ACC112 (cell line): ENCODE results near the gene JPH3.

Experiments used
- H2AFZ ChIP-seq: fragments of 200-600 bp; sonication (generic); one replicate; pipeline ENCODE4 v1.6.0; 2017; ENCODE audit warnings: antibody characterized with exemption, low read length; ENCODE audit not compliant: unreplicated experiment
- H3K27ac ChIP-seq: fragments of 200-600 bp; sonication (generic); 2 replicates; pipeline ENCODE4 v1.5.1; 2014; ENCODE audit warnings: low read depth, mild to moderate bottlenecking, antibody characterized with exemption, low read length, moderate library complexity
- H3K27me3 ChIP-seq: fragments of 200-600 bp; sonication (generic); 2 replicates; pipeline ENCODE4 v1.6.1; 2014; ENCODE audit warnings: mild to moderate bottlenecking, antibody characterized with exemption, low read length, moderate library complexity, mixed read lengths; ENCODE audit not compliant: insufficient read depth
- H3K36me3 ChIP-seq: fragments of 200-600 bp; sonication (generic); 2 replicates; pipeline ENCODE4 v1.6.1; 2016; ENCODE audit warnings: mild to moderate bottlenecking, antibody characterized with exemption, low read length, moderate library complexity, mixed read lengths; ENCODE audit not compliant: insufficient read depth
- H3K4me1 ChIP-seq: fragments of 200-600 bp; sonication (generic); one replicate; pipeline ENCODE4 v1.6.1; 2016; ENCODE audit warnings: low read length, mixed read lengths; ENCODE audit not compliant: insufficient read depth, unreplicated experiment, control insufficient read depth
- H3K4me3 ChIP-seq: fragments of 200-600 bp; sonication (generic); 2 replicates; pipeline ENCODE4 v1.5.1; 2014; ENCODE audit warnings: mild to moderate bottlenecking, low read depth, low read length
- H3K79me2 ChIP-seq: fragments of 200-600 bp; sonication (generic); one replicate; pipeline ENCODE4 v1.6.0; 2016; ENCODE audit warnings: low read length; ENCODE audit not compliant: control insufficient read depth, unreplicated experiment, insufficient read depth

Gene JPH3

DNA sequence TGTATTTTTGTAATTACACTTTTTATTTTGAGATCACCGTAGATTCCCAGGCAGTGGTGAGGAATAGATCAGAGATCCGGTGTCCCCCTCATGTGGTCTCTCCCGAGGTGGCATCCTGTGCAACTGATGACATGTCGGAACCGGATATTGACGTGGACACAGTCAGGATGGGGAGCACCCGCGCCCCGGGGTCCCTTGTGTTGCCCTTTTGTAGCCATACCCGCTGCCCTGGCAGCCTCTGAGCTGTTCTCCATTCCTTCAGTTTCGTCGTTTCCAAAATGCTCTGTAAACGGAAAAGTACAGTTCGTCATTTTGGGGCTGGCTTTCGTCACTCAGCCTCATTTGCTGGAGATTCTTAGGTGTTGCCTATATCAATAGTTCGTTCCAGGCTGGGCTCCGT is 14.2 kb downstream of the JPH3 start:
- H3K27me3 ChIP-seq = peaks cover 32% of the 10 kb centered on the region
- H3K4me1 ChIP-seq = no peaks in the 10 kb centered on the region
- H2AFZ ChIP-seq = no peak overlapping the region
- no peak overlapping the region for H3K4me3 ChIP-seq
- no peaks in the 10 kb centered on the region for H3K79me2 ChIP-seq
- H3K36me3 ChIP-seq = no peaks in the 10 kb centered on the region
- H3K27ac ChIP-seq = no peak overlapping the region

DNA sequence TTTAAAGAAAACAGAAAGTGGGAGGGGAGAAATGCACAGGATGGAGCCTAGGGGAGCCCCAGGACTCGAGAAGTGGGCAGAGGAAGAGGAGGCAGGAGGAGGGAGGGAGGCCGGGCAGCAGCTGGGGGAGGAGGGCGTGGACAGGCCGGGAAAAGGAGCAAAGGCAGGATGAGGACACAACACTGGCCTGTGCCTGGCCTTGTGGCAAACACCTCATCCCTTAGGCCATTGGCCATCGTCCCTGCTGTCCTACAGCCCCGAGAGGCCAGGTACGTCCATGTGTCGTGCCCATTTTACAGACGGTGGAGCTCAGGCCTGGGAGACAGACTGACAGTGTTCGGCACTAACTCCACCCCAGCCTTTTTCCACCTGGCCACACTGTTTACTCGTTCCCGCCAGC is 15.9 kb downstream of the JPH3 start:
- H3K79me2 ChIP-seq = no peaks in the 10 kb centered on the region
- peaks cover 31% of the 10 kb centered on the region for H3K27me3 ChIP-seq
- no peak overlapping the region for H2AFZ ChIP-seq
- H3K4me3 ChIP-seq = no peak overlapping the region
- no peak overlapping the region for H3K27ac ChIP-seq
- no peaks in the 10 kb centered on the region for H3K36me3 ChIP-seq
- H3K4me1 ChIP-seq = no peaks in the 10 kb centered on the region

GRCh38 chr16:87619360-87620200 is 17.3 kb downstream of the JPH3 start:
- H3K4me3 ChIP-seq = no peak overlapping the region
- H3K27me3 ChIP-seq = peaks cover 36% of the 10 kb centered on the region
- H3K36me3 ChIP-seq = no peaks in the 10 kb centered on the region
- no peak overlapping the region for H3K27ac ChIP-seq
- no peaks in the 10 kb centered on the region for H3K4me1 ChIP-seq
- no peak overlapping the region for H2AFZ ChIP-seq
- no peaks in the 10 kb centered on the region for H3K79me2 ChIP-seq

- Histone ChIP-seq H3K27me3 (peaks cover 36% of the 10 kb centered on the region), H3K4me1 (no peaks in the 10 kb centered on the region), H3K27ac (no peak overlapping the region), H3K36me3 (no peaks in the 10 kb centered on the region), H3K4me3 (no peak overlapping the region), H2AFZ (no peak overlapping the region), H3K79me2 (no peaks in the 10 kb centered on the region)
Observed at GRCh38 chr16:87620201-87620495, 17.8 kb downstream of the JPH3 start.

DNA sequence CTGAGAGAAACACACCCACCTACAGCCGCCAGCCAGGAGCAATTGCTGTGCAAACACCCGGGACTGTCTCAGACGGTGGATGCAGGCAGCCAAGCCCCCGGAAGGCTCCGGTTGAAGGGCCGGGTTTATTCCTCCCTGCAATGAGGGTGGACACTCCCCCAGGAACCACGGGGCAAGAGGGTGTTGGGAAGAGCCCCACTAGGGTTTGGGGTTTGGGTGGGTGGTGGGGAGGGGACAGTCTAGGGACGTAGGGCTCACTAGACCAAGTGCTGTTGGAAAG is 19.2 kb downstream of the JPH3 start:
- Histone ChIP-seq H3K4me1 (no peaks in the 10 kb centered on the region), H3K27me3 (peaks cover 39% of the 10 kb centered on the region), H3K36me3 (no peaks in the 10 kb centered on the region), H3K4me3 (no peak overlapping the region), H3K27ac (no peak overlapping the region), H3K79me2 (no peaks in the 10 kb centered on the region), H2AFZ (no peak overlapping the region)

- H3K4me1 ChIP-seq = no peaks in the 10 kb centered on the region
- no peak overlapping the region for H3K4me3 ChIP-seq
- H2AFZ ChIP-seq = no peak overlapping the region
- no peaks in the 10 kb centered on the region for H3K36me3 ChIP-seq
- no peak overlapping the region for H3K27ac ChIP-seq
- H3K27me3 ChIP-seq = peaks cover 41% of the 10 kb centered on the region
- H3K79me2 ChIP-seq = no peaks in the 10 kb centered on the region
Observed at GRCh38 chr16:87621976-87622713, 19.8 kb downstream of the JPH3 start.

- H2AFZ ChIP-seq = no peak overlapping the region
- no peaks in the 10 kb centered on the region for H3K36me3 ChIP-seq
- peaks cover 48% of the 10 kb centered on the region for H3K27me3 ChIP-seq
- no peak overlapping the region for H3K27ac ChIP-seq
- H3K4me1 ChIP-seq = no peaks in the 10 kb centered on the region
- no peaks in the 10 kb centered on the region for H3K79me2 ChIP-seq
- H3K4me3 ChIP-seq = no peak overlapping the region
Observed at GRCh38 chr16:87622756-87623319, 20.5 kb downstream of the JPH3 start.

GRCh38 chr16:87625241-87625797 is 23.0 kb downstream of the JPH3 start:
- Histone ChIP-seq H3K27ac (no peak overlapping the region), H3K4me1 (no peaks in the 10 kb centered on the region), H2AFZ (no peak overlapping the region), H3K27me3 (peaks cover 49% of the 10 kb centered on the region), H3K79me2 (no peaks in the 10 kb centered on the region), H3K4me3 (no peak overlapping the region), H3K36me3 (no peaks in the 10 kb centered on the region)

GRCh38 chr16:87626401-87626800 is 24.1 kb downstream of the JPH3 start:
- Histone ChIP-seq H3K4me1 (no peaks in the 10 kb centered on the region), H3K27me3 (peaks cover 60% of the 10 kb centered on the region), H3K4me3 (no peak overlapping the region), H2AFZ (no peak overlapping the region), H3K79me2 (no peaks in the 10 kb centered on the region), H3K36me3 (no peaks in the 10 kb centered on the region; the same call in 1 of the 2 replicates), H3K27ac (no peak overlapping the region)

- Histone ChIP-seq H3K27ac (no peak overlapping the region), H3K36me3 (no peaks in the 10 kb centered on the region; the same call in 1 of the 2 replicates), H3K4me1 (no peaks in the 10 kb centered on the region), H3K79me2 (no peaks in the 10 kb centered on the region), H3K4me3 (no peak overlapping the region), H2AFZ (no peak overlapping the region), H3K27me3 (peaks cover 65% of the 10 kb centered on the region)
Observed at GRCh38 chr16:87626905-87627304, 24.6 kb downstream of the JPH3 start.
